Measurements from ENCODE around the gene EDN3.
"Not testable (repeated sequence)": the region's sequence is repeated elsewhere in the genome, so short reads cannot be mapped to it uniquely, and the experiment has no call there.

Gene EDN3

DNA sequence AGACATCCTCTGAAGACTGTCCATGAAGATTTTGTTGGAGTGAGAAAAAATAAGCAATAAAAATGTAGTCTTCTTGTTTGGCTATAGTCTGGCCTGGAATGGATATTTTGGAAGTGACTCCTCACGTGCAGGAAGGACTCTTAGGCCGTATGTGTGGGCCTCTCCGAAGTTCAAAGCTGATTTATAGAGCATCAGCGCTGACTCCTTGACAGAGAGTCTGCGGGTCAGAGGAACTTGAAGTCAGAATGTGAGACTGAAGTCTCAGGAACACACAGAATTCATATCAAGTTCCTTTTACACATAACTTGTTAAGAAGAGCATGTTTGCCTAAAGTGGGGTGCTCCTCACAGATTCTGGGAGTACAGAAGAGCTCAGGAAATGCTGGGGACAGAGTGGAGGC, 36.1 kb downstream of the EDN3 start:
- DNase-seq (ENCODE audit: low read depth): no peak

DNA sequence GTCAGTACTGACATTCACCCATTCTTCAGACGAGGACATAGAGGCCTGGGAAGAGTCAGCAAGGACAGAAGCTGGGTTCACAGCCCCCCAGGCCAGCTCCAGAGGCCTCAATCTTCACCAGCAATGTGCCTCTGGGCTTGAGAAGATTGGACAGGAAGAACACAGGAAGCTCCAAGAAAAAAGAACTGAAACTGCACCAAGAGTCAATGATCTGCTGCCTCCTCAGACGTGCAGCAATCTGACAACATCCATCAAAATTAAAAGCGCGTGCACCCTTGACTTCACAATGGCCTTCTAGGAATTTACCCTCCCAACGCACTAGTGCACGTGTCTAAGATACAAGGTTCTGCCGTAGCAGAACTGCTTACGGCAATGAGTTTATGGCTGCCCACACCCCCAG, 38.0 kb downstream of the EDN3 start:
- DNase-seq (ENCODE audit: low read depth): not testable (repeated sequence)

GRCh38 chr20:59340201-59340885, 39.9 kb downstream of the EDN3 start:
- DNase-seq (ENCODE audit: low read depth): no peak

DNA sequence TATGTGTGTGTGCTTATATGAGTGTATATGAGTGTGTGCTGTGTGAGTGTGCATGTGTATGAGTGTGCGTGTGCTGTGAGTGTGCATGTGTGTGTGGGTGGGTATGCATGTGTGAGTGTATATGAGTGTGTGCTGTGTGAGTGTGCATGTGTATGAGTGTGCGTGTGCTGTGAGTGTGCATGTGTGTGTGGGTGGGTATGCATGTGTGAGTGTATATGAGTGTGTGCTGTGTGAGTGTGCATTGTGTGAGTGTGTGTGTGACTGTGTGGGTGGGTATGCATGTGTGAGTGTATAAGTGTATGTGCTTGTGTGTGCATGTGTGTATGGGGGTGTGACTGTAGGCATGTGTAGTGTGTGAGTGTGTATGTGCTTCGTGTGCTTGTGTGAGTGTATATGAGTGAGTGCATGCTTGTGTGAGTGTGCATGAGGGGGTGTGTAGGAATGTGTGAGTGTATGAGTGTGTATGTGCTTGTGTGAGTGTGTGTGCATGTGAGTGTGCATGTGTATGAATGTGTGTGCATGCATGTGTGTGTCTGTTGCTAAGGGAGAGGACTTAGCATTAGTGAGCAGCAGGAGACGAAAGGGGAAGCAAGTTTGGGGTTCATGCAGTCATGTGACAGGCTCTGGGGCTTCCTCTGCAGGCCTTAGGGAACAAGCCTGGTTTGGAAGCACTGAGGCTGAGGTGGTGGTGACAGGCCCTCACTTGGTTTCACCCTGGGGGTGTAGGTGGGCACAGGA, 41.0 kb downstream of the EDN3 start:
- not testable (repeated sequence) for DNase-seq (ENCODE audit: low read depth)

- DNase-seq (ENCODE audit: low read depth): no peak
These were observed 41.9 kb downstream of the EDN3 start for GRCh38 chr20:59342023-59342957.

DNA sequence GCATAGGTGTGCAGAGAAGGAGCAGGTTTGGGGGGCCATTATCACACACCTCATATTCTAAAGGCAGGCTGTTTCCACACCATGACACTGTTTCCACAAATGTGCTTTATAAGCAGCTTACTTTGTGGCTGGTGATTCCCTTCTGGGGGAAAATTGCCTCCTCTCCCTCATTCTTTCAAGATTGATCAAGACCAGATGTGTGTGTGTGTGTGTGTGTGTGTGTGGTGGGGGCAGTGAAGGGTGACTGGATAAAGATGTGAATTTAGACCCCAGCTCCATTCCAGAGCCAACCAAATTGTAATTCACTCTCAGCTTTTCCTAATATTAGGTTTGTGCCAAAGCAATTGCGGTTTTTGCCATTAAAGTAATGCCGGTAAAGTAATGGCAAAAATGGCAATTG, 45.6 kb downstream of the EDN3 start:
- DNase-seq (ENCODE audit: low read depth): no peak

DNA sequence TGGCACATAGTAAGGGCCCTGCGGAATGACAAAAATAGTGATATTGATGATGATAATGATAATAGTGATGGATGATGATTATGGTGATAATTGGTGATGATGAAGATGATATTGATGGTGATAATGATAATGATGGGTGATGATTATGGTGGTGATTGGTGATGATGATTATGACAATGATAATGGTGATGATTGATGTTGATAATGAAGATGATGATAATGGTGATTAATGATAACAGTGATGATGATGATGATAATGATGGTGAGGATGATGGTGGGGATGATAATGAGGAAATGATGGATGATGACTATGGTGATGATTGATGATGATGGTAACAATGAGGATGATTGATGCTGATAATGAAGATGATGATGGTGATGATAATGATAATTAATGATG, 48.9 kb downstream of the EDN3 start:
- DNase-seq (ENCODE audit: low read depth): no peak

DNA sequence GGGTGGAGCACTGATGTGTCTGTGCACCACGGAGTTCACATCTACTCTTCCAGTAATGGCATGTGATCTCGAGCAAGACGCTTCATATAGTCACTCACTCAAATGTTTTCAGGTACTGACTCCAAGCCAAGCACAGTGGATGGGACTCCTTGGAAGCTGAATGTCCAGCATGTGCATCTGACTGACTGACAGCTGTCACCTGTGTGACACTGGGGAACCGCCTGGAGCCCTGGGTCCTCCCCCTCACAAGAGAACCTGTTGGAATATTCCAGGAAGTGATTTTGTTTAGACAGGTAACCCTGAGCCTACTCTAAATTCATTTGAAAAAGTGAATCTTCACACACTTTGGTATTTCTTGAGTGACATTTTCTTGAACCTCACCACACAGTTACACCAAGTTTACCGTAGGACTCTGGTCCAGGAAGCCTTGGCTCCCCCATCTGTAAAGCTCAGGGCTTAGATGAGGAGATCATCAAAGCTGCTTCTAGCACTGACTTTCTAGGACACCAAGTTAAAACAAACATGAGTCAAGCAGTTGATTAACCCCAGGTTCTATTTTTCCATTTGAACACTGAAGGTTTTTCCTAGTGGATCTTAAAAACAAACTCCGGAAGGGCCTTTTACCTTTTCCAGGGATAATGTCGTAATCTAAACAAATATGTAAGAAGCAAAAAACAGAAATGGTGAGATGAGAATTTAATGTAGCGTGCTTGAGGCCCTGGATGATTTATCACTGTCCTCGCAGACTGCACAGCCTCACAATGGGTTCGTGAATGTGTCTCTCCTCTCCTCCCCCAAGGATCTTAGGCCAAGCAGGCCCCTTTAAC, 50.1 kb downstream of the EDN3 start:
- no peak for DNase-seq (ENCODE audit: low read depth)

GRCh38 chr20:59351157-59352040, 51.0 kb downstream of the EDN3 start:
- no peak for DNase-seq (ENCODE audit: low read depth)

GRCh38 chr20:59352541-59352940, 52.1 kb downstream of the EDN3 start:
- DNase-seq (ENCODE audit: low read depth): no peak

- no peak for DNase-seq (ENCODE audit: low read depth)
These were observed 52.6 kb downstream of the EDN3 start for GRCh38 chr20:59352990-59353389.

DNA sequence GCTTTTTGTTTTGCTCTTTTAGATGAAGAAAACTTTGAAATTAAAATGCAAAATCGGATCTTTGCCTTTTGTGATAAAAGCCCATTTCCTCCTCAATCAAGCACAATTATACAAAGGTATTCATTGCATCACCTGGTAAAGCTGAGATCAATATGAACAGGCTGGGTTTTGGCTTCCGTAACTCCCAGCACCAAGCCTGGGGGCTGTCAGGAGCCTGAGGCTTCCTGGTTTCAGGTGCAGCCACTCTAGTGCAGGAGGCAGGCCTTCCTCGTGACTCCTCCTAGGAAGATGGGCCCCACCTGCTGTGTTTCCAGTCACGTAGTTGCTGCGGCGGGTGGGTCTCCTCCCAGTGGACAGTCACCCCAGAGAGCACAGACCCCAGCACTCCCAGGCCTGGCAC, 54.0 kb downstream of the EDN3 start:
- DNase-seq (ENCODE audit: low read depth): no peak

- no peak for DNase-seq (ENCODE audit: low read depth)
These were observed 54.8 kb downstream of the EDN3 start for GRCh38 chr20:59355242-59355641.

GRCh38 chr20:59356662-59357165, 56.3 kb downstream of the EDN3 start:
- no peak for DNase-seq (ENCODE audit: low read depth)

GRCh38 chr20:59358793-59359192, 58.4 kb downstream of the EDN3 start:
- DNase-seq (ENCODE audit: low read depth): not testable (repeated sequence)

DNA sequence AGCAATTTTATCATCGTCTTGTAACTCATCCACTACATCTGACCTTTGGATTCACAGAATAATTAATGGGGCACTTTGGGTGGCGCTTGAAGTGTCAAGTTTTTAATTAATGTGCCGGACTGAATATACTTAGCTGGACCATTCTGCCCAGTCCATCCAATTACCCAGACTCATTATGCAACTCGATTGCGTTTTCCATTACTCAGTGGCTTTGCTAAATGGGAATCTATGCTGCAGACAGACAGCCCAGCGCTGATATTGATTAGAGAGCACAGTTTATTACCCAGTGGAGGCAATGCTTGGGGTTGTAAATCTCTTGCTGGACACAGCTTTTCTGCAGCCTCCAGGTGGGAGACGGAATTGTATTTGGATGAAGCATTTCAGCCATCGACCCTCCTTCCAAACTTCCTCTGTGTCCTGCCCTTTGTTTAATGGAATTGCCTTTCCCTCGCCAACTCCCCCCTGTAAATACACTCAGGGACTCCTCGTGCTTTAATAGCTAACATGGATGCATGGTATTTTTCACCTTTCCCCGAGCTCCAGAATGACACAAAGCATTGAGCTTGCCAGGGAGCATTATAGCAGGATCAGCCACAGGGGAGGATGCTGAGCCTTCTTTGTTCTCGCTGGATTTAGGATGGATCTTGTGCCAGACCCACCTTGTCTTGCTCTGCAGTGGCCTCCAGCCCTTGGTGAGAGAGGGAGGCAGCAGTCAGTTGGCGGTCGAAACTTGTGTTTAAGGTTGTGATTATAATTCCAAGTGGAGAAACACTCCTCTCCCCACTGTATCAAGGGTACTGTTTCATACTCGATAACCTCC, 59.7 kb downstream of the EDN3 start:
- DNase-seq (ENCODE audit: low read depth): no peak

GRCh38 chr20:59360934-59361333, 60.5 kb downstream of the EDN3 start:
- DNase-seq (ENCODE audit: low read depth): no peak

DNA sequence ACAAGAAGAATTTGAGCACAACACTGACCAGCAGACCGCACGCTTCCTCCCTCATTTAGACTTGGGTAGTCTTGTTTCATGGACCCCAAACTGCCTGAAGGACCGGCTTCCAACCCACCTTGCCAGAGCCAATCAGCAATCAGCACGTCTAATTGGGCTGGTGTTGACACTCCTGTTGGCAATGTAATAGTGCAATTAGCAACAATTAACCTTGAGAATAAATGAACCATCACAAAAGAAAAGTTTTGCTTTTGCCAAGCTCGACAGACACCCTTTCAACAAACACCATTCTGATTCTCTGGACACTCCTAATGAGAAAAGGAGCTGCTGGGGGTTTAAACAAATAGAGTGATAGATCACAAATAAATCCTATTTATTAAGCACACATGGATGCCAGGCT, 61.0 kb downstream of the EDN3 start:
- no peak for DNase-seq (ENCODE audit: low read depth)

- DNase-seq (ENCODE audit: low read depth): no peak
These were observed 62.7 kb downstream of the EDN3 start for GRCh38 chr20:59363101-59363500.

DNA sequence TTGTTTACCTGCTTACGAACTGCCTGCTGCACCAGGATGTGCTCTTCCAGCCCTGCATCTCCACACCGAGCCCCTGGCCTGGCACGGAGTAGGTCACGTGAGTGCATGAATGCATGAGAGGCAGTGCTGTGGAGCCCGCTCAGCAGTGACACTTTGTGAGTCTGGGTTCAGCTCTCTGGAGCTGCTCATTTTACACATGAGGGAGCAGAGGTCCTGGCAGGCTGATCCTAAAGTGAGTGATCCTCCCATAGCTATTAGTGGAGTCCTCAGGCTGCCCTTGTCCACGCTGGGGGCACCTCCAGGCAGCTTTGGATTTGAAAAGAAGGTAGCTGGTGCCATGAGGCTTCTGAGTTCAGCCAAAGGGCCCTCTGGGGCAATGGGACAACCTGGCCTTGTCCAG, 64.2 kb downstream of the EDN3 start:
- DNase-seq (ENCODE audit: low read depth): no peak
